Kidney capillary endothelial cell (primary cell): ENCODE measurements around the gene ING4.

Source experiments
- DNase-seq: peaks from one replicate; pipeline ENCODE4 v3.0.0-alpha.2; 2018; ENCODE audit warnings: low spot score

ING4 gene

DNA sequence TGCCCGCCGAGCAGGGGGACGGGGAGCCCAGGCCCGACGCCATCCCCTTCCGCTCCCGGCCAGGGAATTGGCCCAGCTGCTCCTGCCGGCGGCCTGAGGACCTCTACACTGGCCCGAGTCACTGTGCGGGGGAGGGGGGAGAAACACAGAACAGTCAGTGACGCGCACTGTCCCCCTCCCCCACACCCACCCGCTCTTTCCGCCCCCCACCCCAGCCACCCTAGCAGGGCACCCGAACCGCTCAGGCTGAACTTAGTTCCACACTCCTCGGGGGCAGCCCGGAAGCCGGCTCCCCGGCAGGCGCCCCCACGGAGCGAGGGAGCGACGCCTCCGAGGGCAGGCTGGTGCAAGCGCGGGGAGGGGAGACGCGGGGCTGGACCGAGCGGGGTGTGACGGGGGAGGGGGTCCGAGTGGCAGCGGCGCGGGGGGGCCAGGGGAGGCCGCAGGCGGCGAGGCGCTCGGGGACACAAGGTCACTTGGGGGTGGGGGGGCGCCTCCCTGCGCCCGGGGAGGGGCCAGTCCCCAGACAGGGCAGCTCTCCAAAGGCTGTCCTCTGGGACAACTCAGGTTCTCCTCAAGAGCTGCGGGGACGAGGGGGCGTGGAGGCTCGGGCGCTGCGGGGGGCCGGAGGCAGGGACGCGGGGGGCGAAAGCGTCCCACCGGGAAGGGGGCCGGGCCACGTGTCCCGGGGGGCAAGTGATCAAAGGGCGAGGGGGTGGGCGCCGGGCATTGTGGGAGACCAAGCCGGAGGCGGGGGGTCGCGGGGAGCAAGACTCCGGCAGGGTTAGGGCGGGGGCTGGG lies 56.4 kb downstream of the ING4 start:
- DNase-seq, result peak; percentile 64

GRCh38 chr12:6605421-6606330 lies 57.2 kb downstream of the ING4 start:
- DNase-seq, result no peak

GRCh38 chr12:6604259-6605029 lies 58.5 kb downstream of the ING4 start:
- no peak for DNase-seq

DNA sequence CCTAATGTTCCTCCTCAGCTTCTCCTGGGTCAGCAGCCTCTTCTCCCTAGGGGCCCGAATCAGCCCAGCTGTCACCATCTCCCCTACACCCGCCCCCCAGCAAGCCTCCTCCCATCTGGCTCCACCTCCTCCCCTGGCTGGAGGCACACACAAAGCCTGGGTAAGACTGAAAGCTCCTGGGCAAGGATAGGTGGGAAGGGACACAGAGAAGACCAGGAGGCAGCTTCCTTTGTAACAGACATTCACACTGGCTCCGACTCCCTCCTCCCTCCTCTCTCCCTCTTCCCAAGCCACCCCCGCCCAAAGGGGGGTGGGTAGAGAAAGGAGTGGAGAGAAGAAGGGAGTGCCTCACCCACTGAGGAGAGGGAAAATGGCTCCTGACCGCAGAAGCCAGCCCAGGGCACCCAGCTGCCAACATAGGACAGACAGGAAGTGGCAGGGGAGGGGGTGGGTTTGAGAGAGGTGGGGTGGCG lies 59.8 kb downstream of the ING4 start:
- DNase-seq, result no peak

DNA sequence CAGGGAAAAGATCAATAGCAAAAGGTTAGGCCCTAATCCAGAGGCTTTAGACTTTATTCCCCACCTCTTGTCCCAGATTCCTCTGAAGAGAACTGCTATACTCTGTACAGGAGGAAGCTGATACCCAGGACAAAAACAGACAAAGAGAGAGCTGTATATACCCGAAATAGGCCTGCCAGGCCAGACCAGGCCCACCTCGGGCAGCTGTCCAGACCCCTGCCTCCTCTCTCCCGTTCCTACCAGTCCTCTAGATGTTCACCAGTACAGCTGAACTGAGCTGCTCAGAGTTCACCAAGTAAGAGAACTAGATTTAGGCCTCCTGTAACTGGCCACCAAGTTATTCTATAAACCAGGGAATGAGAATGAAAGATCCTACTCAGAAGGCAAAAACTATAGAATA lies 60.4 kb downstream of the ING4 start:
- DNase-seq, result no peak
